ENCODE results near the gene B4GALT4. TPM values are rescaled to one million over a fixed set of nuclear protein-coding genes. Genes with fewer than 3 reads are reported as not detected.
A peak's percentile ranks its signal among the peaks of the same experiment; 100 is the strongest.
"Not testable (repeated sequence)": the region's sequence is repeated elsewhere in the genome, so short reads cannot be mapped to it uniquely, and the experiment has no call there.

B4GALT4 gene
- total RNA-seq, 1 experiment from 2014 or later, result 21.8 TPM

- no peak for TF ChIP-seq CTCF (conservative IDR thresholded peaks at IDR 0.05)
- TF ChIP-seq EZH2 (IDR thresholded peaks at IDR 0.05; ENCODE audit: low read depth), result no peak
- Histone ChIP-seq H3K79me2 (ENCODE audit: low read depth) (no peaks in the 10 kb centered on the region), H3K9me2 (ENCODE audit: insufficient read depth) (no peaks in the 10 kb centered on the region), H3K4me1 (replicated peaks; ENCODE audit: insufficient read depth) (no peaks in the 10 kb centered on the region; the same call in 1 of the 2 replicates), H3F3A (ENCODE audit: insufficient read depth, low read depth) (peaks cover 8% of the 10 kb centered on the region), H3K9me3 (ENCODE audit: insufficient read depth, low read depth) (peaks cover 7% of the 10 kb centered on the region; the same call in 1 of the 2 replicates), H3K4me3 (no peak overlapping the region), H3K36me3 (ENCODE audit: low read depth) (no peaks in the 10 kb centered on the region), H3K27me3 (ENCODE audit: insufficient read depth, low read depth) (no peaks in the 10 kb centered on the region), H4K20me1 (ENCODE audit: insufficient read depth) (no peaks in the 10 kb centered on the region), H3K27ac (no peak overlapping the region), H2AFZ (no peak overlapping the region), H3K4me2 (no peak overlapping the region)
- ChIA-PET CTCF (no interaction called here), POLR2A (ENCODE audit: unreplicated experiment) (interaction anchor here (0.6 kb wide), 1 partner anchor 13 kb away, joined by 9 read pairs; no protein-coding TSS in a partner anchor)
- no TSS peak for BruUV-seq (replicated peaks)
- intact Hi-C loops (cut with micrococcal nuclease; ENCODE audit: unreplicated experiment), result loop anchor here (10.0 kb wide), 1 partner anchor 139 kb away; no protein-coding TSS in a partner anchor
- peak in 1 of 2 experiments; percentile 14 for DNase-seq
Measured at GRCh38 chr3:119245778-119246177, 5.1 kb upstream of the B4GALT4 start.

- Histone ChIP-seq H3K9me2 (ENCODE audit: insufficient read depth) (no peaks in the 10 kb centered on the region), H3F3A (ENCODE audit: insufficient read depth, low read depth) (peaks cover 8% of the 10 kb centered on the region), H3K27me3 (ENCODE audit: insufficient read depth, low read depth) (no peaks in the 10 kb centered on the region), H4K20me1 (ENCODE audit: insufficient read depth) (no peaks in the 10 kb centered on the region), H3K79me2 (ENCODE audit: low read depth) (peaks cover 16% of the 10 kb centered on the region), H2AFZ (no peak overlapping the region), H3K4me3 (no peak overlapping the region), H3K4me1 (replicated peaks; ENCODE audit: insufficient read depth) (peaks cover 11% of the 10 kb centered on the region), H3K36me3 (ENCODE audit: low read depth) (no peaks in the 10 kb centered on the region), H3K4me2 (no peak overlapping the region), H3K27ac (no peak overlapping the region), H3K9me3 (ENCODE audit: insufficient read depth, low read depth) (peaks cover 7% of the 10 kb centered on the region; the same call in 1 of the 2 replicates)
- ChIA-PET POLR2A (ENCODE audit: unreplicated experiment) (interaction anchor here (0.6 kb wide), 2 partner anchors 13 to 1352 kb away, joined by 3 read pairs; partner anchors contain the start of gene NDUFB4), CTCF (interaction anchor here (0.7 kb wide), 2 partner anchors 51 to 64 kb away, joined by 3 to 9 read pairs; no protein-coding TSS in a partner anchor)
- intact Hi-C loops (cut with micrococcal nuclease; ENCODE audit: unreplicated experiment), result loop anchor here (5.0 to 10.0 kb wide), 2 partner anchors 141 to 254 kb away; partner anchors contain the start of gene TIMMDC1
- DNase-seq, result no peak
- TF ChIP-seq CTCF (conservative IDR thresholded peaks at IDR 0.05) (no peak), EZH2 (IDR thresholded peaks at IDR 0.05; ENCODE audit: low read depth) (no peak)
- no TSS peak for BruUV-seq (replicated peaks)
Measured at GRCh38 chr3:119243712-119244111, 3.0 kb upstream of the B4GALT4 start.

DNA sequence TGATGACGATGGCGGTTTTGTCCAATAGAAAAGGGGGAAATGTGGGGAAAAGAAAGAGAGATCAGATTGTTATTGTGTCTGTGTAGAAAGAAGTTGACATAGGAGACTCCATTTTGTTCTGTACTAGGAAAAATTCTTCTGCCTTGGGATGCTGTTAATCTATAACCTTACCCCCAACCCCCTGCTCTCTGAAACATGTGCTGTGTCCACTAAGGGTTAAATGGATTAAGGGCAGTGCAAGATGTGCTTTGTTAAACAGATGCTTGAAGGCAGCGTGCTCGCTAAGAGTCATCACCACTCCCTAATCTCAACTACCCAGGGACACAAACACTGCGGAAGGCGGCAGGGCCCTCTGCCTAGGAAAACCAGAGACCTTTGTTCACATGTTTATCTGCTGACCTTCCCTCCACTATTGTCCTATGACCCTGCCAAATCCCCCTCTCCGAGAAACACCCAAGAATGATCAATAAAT lies 2.4 kb upstream of the B4GALT4 start:
- H3K4me2 ChIP-seq; H3K9me2 ChIP-seq (ENCODE audit: insufficient read depth); H3K4me3 ChIP-seq; H3F3A ChIP-seq (ENCODE audit: insufficient read depth, low read depth); H3K27ac ChIP-seq; H3K9me3 ChIP-seq (ENCODE audit: insufficient read depth, low read depth); H3K36me3 ChIP-seq (ENCODE audit: low read depth); H3K27me3 ChIP-seq (ENCODE audit: insufficient read depth, low read depth); DNase-seq; BruUV-seq (replicated peaks); H2AFZ ChIP-seq; H4K20me1 ChIP-seq (ENCODE audit: insufficient read depth): not testable (repeated sequence)
- intact Hi-C loops (cut with micrococcal nuclease; ENCODE audit: unreplicated experiment), result loop anchor here (5.0 to 10.0 kb wide), 2 partner anchors 142 to 254 kb away; partner anchors contain the start of gene TIMMDC1
- Histone ChIP-seq H3K4me1 (replicated peaks; ENCODE audit: insufficient read depth) (peaks cover 14% of the 10 kb centered on the region), H3K79me2 (ENCODE audit: low read depth) (peaks cover 22% of the 10 kb centered on the region)
- POLR2A ChIA-PET (ENCODE audit: unreplicated experiment), result interaction anchor here (0.6 kb wide), 2 partner anchors 14 to 1353 kb away, joined by 3 read pairs; partner anchors contain the start of gene NDUFB4
- CTCF ChIA-PET, result interaction anchor here (0.7 kb wide), 1 partner anchor 65 kb away, joined by 9 read pairs; no protein-coding TSS in a partner anchor

- H2AFZ ChIP-seq; H3K27ac ChIP-seq; H3K9me3 ChIP-seq (ENCODE audit: insufficient read depth, low read depth); H3K4me3 ChIP-seq; H3K4me2 ChIP-seq; H3K9me2 ChIP-seq (ENCODE audit: insufficient read depth); H3K36me3 ChIP-seq (ENCODE audit: low read depth); H3F3A ChIP-seq (ENCODE audit: insufficient read depth, low read depth); POLR2A ChIA-PET (ENCODE audit: unreplicated experiment); BruUV-seq (replicated peaks); CTCF ChIA-PET; H4K20me1 ChIP-seq (ENCODE audit: insufficient read depth); H3K27me3 ChIP-seq (ENCODE audit: insufficient read depth, low read depth); DNase-seq: not testable (repeated sequence)
- peaks cover 26% of the 10 kb centered on the region for H3K79me2 ChIP-seq (ENCODE audit: low read depth)
- intact Hi-C loops (cut with micrococcal nuclease; ENCODE audit: unreplicated experiment), result loop anchor here (5.0 to 10.0 kb wide), 2 partner anchors 142 to 255 kb away; partner anchors contain the start of gene TIMMDC1
- peaks cover 14% of the 10 kb centered on the region for H3K4me1 ChIP-seq (replicated peaks; ENCODE audit: insufficient read depth)
Measured at GRCh38 chr3:119242387-119243057, 1.8 kb upstream of the B4GALT4 start.
